SW 1271 (cell line): Measurements from ENCODE around the gene KCNB1.

Source experiments
- DNase-seq, 2 experiments: peaks; one replicate each; lab custom pipeline; 2025; lab: John Stamatoyannopoulos, UW

KCNB1 gene

DNA sequence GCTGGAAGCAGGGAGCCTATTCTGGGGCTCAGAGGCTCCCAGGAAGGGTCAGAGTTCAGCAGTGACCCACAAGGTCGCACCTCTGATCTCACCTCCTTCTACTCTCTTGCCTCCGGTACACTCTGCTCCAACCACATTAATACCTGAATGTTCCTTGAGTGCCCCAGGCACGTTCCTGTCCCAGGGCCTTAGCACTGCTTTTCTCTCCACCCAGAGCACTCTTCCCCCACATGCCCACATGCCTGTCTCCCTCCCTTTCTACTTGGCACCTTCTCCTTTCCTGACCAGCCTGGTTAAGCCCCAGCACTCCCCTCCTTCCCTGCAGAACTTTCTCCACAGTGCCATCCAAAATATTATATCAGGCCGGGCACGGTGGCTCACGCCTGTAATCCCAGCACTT is 13.4 kb downstream of the KCNB1 start:
- DNase-seq: no peak

GRCh38 chr20:49468412-49468811 is 14.1 kb downstream of the KCNB1 start:
- no peak for DNase-seq

DNA sequence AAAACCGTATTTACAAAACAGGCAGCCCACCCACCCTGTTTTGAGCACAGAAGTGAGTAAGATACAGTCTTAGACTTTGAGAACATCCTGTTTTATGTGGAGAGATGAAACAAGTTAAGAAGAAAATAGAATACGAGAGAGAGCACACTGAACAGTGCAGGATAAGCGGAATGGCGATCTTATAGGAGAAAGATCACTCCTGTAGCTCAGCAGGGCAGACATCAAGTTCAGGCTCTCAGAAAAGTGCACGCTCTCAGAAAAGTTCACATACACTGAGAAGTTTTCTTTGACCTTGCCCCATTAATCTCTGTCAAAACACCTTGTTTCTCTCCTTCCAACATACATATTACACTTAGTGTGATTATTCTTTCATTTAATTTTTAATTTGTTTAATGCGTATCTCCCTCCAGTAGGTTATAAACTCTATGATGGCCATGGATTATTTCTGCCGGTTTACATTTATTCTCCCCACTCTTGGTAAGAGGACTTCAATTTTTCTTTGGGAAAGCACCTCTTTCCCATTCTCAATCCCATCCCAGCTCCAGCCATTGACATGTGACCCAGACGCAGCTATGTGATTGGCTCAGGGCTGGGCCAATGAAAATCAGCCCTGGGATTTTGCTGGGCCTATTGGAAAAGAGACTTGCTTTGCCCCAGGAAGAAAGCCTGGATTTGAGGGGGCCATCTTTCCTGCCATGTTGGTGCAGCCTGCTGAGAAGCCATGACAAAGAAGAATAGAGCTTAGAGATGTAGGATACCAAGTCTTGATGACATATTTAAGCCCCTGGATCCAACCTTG is 16.2 kb downstream of the KCNB1 start:
- DNase-seq: no peak

- no peak for DNase-seq
Observed at GRCh38 chr20:49464556-49464955, 17.9 kb downstream of the KCNB1 start.

- no peak for DNase-seq
Observed at GRCh38 chr20:49462626-49463025, 19.8 kb downstream of the KCNB1 start.

GRCh38 chr20:49461894-49462620 is 20.4 kb downstream of the KCNB1 start:
- no peak for DNase-seq

GRCh38 chr20:49460916-49461315 is 21.6 kb downstream of the KCNB1 start:
- no peak for DNase-seq

DNA sequence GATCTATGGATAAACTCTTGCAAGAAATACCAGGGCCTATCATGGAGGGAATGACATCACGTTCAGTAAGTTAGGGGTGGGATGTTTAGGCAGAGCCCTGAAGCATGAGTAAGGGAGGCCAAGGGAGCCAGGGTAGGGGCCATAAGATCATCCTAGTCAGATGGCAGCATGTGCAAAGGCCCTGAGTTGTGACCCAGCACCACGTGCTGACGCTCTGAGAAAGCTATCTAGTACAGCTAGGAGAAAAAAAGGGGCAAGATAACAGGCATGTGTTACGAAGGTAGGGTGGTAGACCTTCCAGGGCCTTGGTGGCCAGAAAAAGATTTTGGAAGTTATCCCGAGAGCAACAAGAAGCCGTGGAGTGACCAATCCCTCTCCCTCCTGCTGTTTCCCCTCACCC is 22.3 kb downstream of the KCNB1 start:
- DNase-seq: no peak

- DNase-seq: no peak
Observed at GRCh38 chr20:49459684-49460083, 22.8 kb downstream of the KCNB1 start.

- no peak for DNase-seq
Observed at GRCh38 chr20:49457444-49457843, 25.0 kb downstream of the KCNB1 start.

- no peak for DNase-seq
Observed at GRCh38 chr20:49456646-49457045, 25.8 kb downstream of the KCNB1 start.

DNA sequence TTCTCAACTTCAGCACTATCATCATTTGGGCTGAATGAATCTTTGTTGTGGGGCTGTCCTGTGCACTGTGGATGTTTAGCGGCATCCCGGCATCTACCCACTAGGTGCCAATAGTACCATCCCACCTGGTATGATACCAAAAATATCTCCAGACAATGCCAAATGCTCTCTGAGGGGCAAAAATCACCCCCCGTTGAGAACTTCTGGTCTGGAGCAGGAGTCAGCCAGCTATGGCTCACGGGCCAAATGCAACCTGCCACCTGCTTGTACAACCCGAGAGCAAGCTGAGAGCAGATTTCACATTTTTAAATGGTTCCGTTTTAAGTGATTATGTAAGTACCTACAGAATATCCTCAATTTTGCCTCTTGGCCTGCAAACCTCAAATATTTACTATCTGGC is 26.8 kb downstream of the KCNB1 start:
- no peak for DNase-seq

DNA sequence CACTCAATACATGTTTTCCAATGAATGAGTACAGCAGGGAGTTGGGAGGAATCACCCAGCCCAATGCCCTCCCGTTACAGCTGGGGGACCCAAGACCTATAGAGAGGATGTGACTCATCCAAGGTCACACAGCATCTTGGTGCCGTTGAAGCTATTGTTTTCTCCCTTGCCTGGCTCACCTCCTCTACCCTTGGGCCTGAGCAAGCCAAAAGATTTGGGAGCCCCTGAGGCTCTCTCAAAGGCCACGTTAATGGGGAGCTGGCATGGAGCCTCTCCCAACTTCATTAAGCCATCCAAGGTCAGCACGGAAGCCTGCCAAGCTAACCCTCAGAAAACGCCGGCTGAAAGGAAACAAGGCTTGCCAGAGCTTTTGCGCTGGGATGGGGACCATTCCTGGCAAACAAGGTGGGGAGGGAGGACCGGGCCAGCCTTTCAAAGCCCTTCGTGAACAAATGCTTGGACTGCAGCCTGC is 30.4 kb downstream of the KCNB1 start:
- no peak for DNase-seq

DNA sequence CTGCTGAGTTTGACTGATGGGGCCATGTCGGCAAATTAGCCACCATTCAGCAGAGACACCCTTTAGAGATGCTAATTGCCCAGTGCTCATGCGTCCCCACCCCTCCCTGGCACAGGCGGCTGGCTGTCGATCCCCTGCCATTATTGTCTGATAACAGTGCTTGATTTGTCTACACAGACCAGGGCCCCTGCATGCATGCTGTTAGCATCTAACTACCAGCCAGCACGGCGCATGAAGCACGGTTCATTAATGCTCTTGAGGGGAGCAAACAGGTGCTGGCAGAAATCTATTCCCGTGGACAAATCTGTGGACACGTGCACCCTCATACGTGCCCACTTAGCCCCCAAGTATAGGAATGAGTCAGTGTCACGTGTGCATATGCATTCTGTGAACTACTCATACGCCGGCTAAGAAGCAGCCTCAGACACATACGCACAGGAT is 32.2 kb downstream of the KCNB1 start:
- DNase-seq: no peak

- no peak for DNase-seq
Observed at GRCh38 chr20:49448917-49449316, 33.6 kb downstream of the KCNB1 start.

DNA sequence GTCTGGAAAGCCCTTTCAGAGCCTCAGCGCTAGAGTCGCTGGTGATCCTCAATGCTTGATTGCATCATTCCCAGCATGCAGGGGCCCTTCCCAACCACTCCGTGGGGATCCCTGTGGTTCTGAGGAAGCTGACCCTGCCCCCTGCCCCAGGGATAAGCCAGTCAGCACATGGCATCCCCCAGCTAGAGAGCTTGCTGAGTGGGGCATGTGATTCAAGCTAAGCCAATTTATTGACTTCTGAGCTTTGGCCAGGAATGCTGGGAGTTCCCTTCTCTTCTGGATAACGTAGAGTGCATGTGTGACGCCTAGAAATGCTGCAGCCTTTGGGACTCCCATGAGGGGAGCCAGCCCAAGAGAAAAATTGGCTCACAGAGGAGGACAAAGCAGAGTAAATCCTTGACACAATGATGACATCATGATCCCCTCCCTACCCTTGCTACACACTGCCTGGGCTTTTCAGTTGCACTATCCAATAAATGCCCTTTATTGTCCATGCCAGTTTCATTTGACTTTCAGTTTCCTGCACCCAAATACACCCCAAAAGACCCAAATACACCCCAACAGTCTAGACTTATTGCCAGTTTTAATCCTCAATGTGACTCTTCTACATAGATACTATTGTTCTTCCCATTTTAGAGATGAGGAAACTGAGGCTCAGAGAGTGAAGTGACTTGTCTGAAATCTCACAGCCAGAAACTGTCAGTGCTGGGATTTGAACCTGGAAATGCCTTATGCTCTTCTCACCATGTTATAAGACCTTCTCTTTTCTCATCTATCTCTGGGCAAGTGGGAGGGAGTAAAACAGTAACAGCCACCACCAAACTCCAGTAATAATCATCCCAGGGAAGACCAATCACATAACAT is 34.3 kb downstream of the KCNB1 start:
- no peak for DNase-seq

DNA sequence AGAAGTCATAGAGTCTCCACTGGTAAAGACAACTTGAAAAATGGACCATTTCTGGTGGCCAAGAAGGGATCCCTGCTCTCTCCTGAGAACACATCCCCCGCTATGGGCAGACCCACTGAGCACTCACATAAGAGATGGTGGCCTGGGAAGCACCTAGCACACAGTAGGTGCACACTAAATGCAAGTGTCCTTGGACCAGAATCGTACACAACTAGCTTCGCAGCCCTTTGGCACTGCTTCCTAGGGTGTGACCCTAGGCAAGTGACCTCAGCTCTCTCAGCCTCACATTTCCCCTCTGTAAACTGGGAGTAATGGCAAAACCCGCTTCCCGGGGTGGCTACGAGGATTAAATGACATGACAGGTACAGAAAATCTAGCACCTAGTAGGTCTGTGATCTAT is 35.1 kb downstream of the KCNB1 start:
- no peak for DNase-seq

DNA sequence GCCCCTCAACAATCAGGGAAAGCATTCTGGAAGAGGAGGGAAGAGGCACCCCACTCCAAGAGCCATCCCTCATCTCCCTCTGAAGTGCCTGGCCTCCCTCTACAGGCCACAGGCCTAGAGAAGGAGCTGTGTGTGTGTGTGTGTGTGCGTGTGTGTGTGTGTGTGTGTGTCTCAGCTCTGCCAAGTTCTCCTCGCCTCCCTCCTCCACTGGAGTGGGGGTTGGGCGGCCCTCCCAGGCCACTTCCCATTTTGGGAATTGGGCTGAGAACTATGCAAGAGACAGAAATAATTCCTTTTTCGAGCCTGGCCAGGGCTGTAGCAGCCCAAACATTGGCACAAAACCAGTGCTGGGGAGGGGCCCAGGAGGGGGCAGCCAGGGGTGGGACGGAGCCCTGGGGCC is 35.7 kb downstream of the KCNB1 start:
- no peak for DNase-seq

GRCh38 chr20:49446080-49446479 is 36.4 kb downstream of the KCNB1 start:
- no peak for DNase-seq

GRCh38 chr20:49445176-49445575 is 37.3 kb downstream of the KCNB1 start:
- DNase-seq: no peak

DNA sequence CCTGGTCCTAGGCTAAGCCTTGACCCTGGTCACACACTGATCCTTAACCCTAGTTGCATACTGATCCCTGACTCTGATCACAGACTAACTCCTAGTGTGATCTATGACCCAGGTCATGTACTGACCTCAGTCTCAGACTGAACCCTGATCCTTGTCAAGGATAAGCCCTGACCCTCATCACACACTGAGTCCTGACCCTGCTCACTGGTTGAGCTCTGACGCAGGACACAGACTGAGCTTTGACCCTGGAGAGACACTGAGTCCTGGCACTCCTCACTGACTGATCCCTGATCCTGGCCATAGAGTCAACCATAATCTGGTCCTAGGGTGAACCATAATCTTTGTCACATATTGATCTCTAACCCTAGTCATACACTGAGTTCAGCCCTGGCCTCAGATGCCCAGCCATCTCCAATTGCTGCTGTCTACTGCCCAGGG is 37.9 kb downstream of the KCNB1 start:
- no peak for DNase-seq

DNA sequence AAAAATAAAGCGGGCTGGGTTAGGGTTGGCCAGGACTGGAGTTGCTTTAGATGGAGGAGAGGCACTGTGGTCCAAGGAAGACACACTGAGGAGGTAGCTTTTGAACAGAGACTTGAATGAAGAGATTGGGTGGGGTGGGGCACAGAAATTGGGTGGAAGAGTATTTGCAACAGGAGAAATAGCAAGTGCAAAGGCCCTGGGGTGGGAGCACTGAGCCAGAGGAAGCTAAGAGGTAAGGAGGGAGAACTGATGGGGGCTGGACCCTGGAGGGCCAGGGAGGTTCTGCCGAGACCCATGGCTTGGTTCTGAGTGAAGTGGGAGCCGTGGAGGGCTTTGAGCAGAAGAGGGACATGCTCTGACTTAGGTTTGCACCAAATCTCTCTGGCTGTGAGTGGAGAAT is 45.4 kb downstream of the KCNB1 start:
- DNase-seq: no peak
